Central memory CD8-positive, alpha-beta T cell (primary cell): ENCODE results near the gene HDAC7.
A peak's percentile ranks its signal among the peaks of the same experiment; 100 is the strongest.

Source experiments
- ATAC-seq: fragments of 150-1000 bp; cut with Tn5 transposase; replicated peaks from 2 replicates; pipeline ENCODE4 v1.10.0; 2022; ENCODE audit warnings: mild to moderate bottlenecking, moderate FRiP score, moderate number of reproducible peaks; ENCODE audit not compliant: poor library complexity, severe bottlenecking; ENCODE audit errors: extremely low read depth
- DNase-seq, 2 donors: peaks; one replicate each; pipeline ENCODE4 v3.0.0; 2021; ENCODE audit warnings: low spot score in 2 of 2
- H3K27ac Mint-ChIP-seq: one replicate; pipeline ENCODE4 v1.8.0; 2022; ENCODE audit warnings: low read depth, mild to moderate bottlenecking, moderate library complexity, mixed read lengths
- H3K27me3 Mint-ChIP-seq: one replicate; pipeline ENCODE4 v1.8.0; 2022; ENCODE audit warnings: mixed read lengths
- H3K36me3 Mint-ChIP-seq: one replicate; pipeline ENCODE4 v1.8.0; 2022; ENCODE audit warnings: mild to moderate bottlenecking, moderate library complexity, mixed read lengths; ENCODE audit not compliant: insufficient read depth
- H3K4me1 Mint-ChIP-seq: one replicate; pipeline ENCODE4 v1.8.0; 2022; ENCODE audit warnings: mixed read lengths
- H3K4me3 Mint-ChIP-seq: one replicate; pipeline ENCODE4 v1.8.0; 2022; ENCODE audit warnings: mild to moderate bottlenecking, moderate library complexity, mixed read lengths
- H3K9me3 Mint-ChIP-seq: one replicate; pipeline ENCODE4 v1.8.0; 2022; ENCODE audit warnings: mixed read lengths

HDAC7 gene

DNA sequence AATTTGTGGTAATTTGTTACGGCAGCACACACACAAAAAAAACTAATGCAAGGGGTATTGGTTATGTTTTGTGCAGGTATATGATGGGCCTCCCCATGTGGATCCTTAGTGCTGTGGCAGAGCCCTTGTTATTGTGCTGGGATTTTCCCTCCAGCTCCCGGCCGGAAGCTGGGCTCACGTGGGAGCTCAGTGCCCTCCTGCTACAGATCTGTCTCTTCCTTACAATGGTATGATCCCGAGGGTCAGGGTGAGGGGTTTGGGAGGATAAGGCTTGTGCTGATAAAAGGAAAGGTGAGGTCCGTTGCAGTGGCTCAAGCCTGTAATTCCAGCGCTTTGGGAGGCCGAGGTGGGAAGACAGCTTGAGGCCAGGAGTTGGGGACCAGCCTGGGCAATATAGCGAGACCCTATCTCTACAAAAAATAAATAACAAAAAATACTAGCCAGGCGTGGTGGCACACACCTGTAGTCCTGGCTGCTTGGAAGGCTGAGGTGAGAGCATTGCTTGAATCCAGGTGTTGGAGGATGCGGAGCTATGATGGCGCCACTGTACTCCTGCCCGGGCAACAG is 47.5 kb downstream of the HDAC7 start:
- H3K4me1 Mint-ChIP-seq: peaks cover 15% of the 10 kb centered on the region
- H3K9me3 Mint-ChIP-seq: no peaks in the 10 kb centered on the region
- peak overlapping the region; percentile 84 for H3K4me3 Mint-ChIP-seq
- H3K27me3 Mint-ChIP-seq: no peaks in the 10 kb centered on the region
- H3K27ac Mint-ChIP-seq: peak overlapping the region; percentile 92
- peaks cover 1% of the 10 kb centered on the region for H3K36me3 Mint-ChIP-seq
- no peak for DNase-seq
- ATAC-seq: no peak

DNA sequence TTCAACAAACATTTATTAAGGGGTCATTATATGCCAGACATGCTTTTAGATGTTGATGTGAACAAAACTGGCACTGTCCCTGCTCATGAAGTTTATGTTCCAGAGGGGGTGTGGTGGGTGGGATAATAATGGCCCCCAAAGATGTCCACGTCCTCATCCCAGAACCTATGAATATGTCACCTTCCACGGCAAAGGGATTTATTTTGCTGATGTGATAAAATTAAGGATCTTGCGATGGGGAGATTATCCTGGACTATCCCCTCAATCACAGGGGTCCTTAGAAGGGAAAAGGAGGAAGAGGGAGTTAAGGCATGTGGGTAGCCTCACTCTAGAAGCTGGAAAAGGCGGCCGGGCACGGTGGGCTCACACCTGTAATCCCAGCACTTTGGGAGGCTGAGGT is 48.4 kb downstream of the HDAC7 start:
- Mint-ChIP-seq H3K36me3 (peaks cover 1% of the 10 kb centered on the region), H3K9me3 (no peaks in the 10 kb centered on the region), H3K4me1 (peaks cover 21% of the 10 kb centered on the region), H3K27ac (no peak overlapping the region), H3K27me3 (no peaks in the 10 kb centered on the region), H3K4me3 (peak overlapping the region; percentile 18)
- DNase-seq: no peak
- ATAC-seq: no peak

DNA sequence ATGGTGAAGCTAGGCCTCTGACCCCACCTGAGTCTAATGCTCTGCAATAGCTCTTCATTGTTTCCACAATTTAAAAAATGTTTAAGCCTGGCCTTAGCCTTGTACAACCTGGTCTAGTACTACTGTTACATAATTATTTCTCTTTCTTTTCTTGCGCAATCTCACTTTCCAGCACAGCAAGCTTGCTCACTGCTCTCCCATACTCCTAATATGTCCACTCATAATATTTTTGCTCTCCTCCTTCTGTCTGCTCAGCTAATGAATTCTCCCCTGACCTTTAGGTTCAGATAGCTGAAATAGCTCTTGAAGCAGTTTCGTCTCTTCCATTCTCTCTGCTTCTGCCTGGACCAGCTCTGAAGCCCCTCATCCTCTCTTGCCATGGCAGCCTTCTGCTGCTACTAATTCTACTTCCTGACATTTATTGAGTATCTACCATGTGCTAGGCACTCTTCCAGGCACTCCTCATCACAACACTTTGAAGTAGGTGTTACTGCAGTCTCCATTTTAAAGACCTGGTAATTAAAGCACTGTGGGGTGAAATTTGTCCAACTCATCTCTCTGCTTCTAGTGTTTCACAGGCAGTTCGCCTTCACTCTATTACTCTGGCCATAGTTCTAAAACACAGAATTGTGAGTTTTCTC is 49.5 kb downstream of the HDAC7 start:
- Mint-ChIP-seq H3K9me3 (no peaks in the 10 kb centered on the region), H3K27ac (no peak overlapping the region), H3K27me3 (no peaks in the 10 kb centered on the region), H3K36me3 (peaks cover 1% of the 10 kb centered on the region), H3K4me1 (peaks cover 27% of the 10 kb centered on the region), H3K4me3 (no peak overlapping the region)
- DNase-seq (no peak), ATAC-seq (no peak)

DNA sequence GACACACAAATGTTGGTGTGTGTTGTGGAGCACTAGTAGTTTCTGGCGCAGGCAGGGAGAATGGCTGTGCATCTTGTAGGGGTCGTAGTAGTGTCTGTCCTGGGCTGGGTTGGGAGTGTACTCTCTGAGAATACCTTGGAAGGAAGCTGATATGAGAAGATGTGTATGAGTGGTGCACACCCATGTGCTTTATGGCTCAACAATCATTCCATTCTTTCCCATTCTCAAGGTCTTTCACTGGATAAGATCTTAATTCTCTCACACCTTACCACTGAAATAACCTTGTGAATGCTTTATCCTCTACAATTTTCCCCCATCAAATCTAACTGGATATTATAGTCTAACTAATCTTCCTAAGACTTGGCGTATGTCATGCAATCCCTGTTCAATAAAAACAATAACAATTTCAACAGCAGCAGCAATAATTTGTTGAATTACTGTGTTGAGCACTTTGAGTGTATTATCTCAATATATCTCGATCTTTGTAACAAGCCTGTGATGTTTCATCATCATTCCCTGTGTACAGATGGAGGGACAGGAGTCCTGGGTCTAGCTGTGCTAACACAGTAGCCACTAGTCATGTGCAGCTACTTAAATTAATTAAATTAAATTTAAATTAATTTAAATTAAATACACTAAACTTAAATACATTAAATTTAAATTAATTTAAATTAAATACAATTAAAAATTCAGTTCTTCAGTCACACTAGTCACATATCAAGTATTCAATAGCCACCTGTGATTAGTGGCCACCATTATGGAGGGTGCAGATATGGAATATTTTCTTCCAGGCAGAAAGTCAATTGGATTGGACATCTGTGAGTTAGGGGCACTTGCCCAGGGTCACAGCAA is 50.2 kb downstream of the HDAC7 start:
- peaks cover 1% of the 10 kb centered on the region for H3K36me3 Mint-ChIP-seq
- ATAC-seq: no peak
- H3K27me3 Mint-ChIP-seq: no peaks in the 10 kb centered on the region
- no peak overlapping the region for H3K4me3 Mint-ChIP-seq
- no peak for DNase-seq
- peaks cover 27% of the 10 kb centered on the region for H3K4me1 Mint-ChIP-seq
- H3K27ac Mint-ChIP-seq: no peak overlapping the region
- no peaks in the 10 kb centered on the region for H3K9me3 Mint-ChIP-seq

DNA sequence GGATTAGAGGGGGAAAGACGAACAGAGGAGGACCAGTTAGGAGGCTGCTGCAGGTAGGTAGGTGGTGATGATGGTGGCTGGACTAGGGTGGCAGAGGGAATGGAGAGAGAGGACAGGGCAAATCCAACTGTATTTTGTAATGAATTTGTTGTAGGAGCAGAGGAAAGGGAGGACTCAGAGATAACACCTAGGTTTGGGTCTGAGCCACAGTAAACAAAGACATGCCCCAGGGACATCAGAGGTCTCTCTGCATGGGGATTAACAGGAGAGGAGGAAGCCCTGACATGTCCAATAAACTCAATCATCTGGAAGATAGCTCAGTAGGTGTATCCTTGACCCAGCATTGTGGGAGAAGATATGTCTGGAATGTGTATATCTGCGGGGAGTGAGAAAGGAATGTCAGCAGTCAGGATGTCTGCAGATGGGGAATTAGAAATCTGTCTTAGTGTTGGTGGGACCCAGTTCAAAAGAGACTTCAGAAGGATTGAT is 51.3 kb downstream of the HDAC7 start:
- ATAC-seq (no peak), DNase-seq (no peak)

DNA sequence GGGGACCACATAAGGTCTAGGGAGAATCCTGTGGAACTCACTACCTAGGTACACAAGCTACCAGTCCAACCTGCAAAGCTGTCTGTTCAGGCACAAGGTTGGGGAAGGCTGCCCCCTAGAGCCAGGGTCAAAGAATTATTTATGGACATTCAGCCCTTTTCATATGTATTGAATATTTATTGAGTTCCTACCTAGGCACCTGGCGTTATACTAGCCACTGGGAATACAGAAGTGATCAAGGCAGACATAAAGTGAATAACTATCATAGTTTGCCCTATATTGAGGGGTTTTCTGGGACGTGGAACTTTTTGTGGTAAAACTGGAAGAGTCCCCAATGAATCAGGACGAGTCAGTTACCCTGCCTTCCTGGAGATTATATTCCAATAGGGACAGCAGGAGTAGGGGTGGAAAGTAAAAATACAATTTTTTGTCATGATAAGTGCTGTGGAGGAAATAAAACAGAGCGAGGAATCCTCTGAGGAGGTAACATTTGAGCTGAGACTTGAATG is 52.4 kb downstream of the HDAC7 start:
- ATAC-seq (peak; percentile 73), DNase-seq (peak; percentile 49 to 54)
- H3K36me3 Mint-ChIP-seq: peaks cover 5% of the 10 kb centered on the region
- no peaks in the 10 kb centered on the region for H3K27me3 Mint-ChIP-seq
- no peak overlapping the region for H3K27ac Mint-ChIP-seq
- H3K9me3 Mint-ChIP-seq: no peaks in the 10 kb centered on the region
- no peak overlapping the region for H3K4me3 Mint-ChIP-seq
- peaks cover 13% of the 10 kb centered on the region for H3K4me1 Mint-ChIP-seq

More for the DNA sequence above, 51.3 kb downstream of the HDAC7 start:
- H3K36me3 Mint-ChIP-seq: peaks cover 7% of the 10 kb centered on the region
- no peaks in the 10 kb centered on the region for H3K27me3 Mint-ChIP-seq
- peaks cover 18% of the 10 kb centered on the region for H3K4me1 Mint-ChIP-seq
- H3K27ac Mint-ChIP-seq: no peak overlapping the region
- no peak overlapping the region for H3K4me3 Mint-ChIP-seq
- no peaks in the 10 kb centered on the region for H3K9me3 Mint-ChIP-seq

DNA sequence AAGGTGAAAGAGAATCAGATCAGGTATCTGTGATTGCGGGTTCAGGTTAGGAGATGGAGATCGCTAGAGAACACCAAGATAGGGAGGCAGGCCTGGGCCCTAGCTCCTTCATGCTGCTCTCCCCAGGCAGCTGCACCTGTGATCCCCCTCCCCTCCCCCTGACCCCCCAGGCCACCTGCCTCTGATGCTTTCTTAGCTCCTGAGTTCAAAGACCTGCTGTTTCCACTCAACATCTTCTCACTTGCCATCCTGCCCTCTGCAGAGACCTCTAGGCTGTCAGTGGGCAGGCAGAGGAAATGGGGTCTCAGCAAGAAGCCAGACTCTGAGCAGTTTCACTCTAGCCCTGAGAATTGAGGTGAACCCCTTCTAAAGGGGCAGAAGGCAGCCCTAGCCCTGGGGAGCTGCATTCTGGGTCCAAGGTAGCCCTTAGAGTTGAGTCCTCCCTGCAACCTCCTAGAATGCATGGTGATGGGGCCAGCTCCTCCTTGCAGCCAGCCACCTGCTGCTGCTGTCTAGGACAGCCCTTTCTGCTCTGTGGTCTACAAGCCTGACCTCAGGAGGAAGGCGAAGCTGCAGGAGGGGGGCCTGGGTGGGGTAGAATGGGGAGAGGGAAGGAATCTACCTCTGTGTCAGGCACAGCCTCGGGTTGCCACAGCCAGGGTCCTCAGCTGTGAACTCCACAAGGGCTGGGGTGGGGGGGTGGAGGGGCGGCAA is 53.0 kb downstream of the HDAC7 start:
- peak; percentile 77 for ATAC-seq
- H3K36me3 Mint-ChIP-seq: peaks cover 5% of the 10 kb centered on the region
- no peaks in the 10 kb centered on the region for H3K9me3 Mint-ChIP-seq
- no peaks in the 10 kb centered on the region for H3K27me3 Mint-ChIP-seq
- peaks cover 12% of the 10 kb centered on the region for H3K4me1 Mint-ChIP-seq
- H3K4me3 Mint-ChIP-seq: no peak overlapping the region
- H3K27ac Mint-ChIP-seq: no peak overlapping the region
- no peak for DNase-seq

DNA sequence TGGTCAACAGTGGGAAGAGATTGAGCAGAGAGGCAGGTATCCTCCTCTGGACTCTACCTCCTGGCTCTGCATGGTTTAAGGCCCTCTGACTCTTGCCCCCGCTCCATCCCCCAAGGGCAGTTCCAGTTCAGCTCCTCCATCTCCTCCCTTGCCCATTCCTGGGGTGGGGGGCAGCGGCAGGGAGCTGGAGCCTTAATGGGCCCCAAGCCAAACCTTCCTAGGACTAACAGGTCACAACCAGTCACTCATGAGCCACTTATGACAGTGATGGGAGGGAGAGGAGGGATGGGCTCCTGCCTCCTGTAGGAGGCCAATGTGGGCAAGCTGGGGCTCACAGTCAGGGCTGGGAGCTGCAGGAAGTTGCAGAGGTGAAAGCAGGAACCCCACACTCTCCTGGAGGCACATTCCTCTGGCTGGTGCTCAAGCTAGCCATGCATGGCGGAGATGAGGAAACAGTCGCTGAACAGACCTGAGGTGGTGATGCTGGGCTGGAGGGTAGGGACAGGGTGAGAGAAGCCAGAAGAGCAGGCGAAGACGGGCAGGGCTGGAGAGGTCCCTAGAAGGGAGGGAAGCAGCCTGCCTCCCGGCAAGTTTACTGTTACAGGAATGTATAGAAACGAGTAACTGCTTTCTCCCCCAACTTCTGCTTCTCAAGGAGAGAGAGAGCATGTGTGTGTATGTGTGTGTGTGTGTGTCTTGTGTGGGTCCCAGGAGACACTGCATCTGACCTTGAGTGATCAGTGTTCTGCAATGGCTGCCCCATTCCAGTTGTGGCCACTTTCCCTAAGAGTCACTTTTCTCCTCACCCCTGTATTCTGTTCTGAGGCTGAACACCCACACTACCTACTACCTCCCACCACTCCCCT is 56.0 kb downstream of the HDAC7 start:
- DNase-seq (no peak), ATAC-seq (no peak)
- H3K4me1 Mint-ChIP-seq: peaks cover 12% of the 10 kb centered on the region
- H3K27ac Mint-ChIP-seq: no peak overlapping the region
- H3K9me3 Mint-ChIP-seq: no peaks in the 10 kb centered on the region
- no peak overlapping the region for H3K4me3 Mint-ChIP-seq
- H3K27me3 Mint-ChIP-seq: no peaks in the 10 kb centered on the region
- H3K36me3 Mint-ChIP-seq: peaks cover 8% of the 10 kb centered on the region

DNA sequence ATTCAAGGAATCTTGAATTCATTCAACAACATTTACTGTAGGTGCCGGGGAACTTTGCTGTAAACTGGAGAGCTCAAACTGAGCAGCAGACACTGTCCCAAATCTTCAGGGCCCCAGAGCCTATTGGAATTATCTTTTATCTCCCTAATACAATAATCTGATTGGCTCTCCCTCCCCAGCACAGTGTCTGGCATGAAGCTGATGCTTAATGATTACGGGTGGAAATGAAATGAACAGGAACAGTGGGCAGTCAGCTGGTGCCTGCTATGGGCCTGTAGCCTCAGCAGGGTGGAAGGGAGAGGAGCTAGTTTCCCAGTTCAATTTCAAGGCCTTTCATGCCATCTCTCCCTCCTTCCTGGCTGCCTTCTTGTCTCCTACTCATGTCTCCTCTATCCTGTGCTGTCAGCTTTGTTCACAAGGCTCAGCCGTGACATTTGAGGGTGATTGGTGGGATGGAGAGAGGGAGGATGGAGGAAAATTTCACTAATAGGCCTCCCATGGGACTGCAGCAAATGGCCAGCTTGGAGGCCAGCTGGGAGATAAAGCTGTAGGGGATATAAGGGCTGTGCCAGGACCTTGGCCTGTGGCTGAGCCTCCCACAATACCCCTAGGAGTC is 56.7 kb downstream of the HDAC7 start:
- Mint-ChIP-seq H3K4me1 (peaks cover 12% of the 10 kb centered on the region), H3K27ac (no peak overlapping the region), H3K27me3 (no peaks in the 10 kb centered on the region), H3K9me3 (no peaks in the 10 kb centered on the region), H3K4me3 (no peak overlapping the region), H3K36me3 (peaks cover 8% of the 10 kb centered on the region)
- DNase-seq: no peak
- no peak for ATAC-seq

DNA sequence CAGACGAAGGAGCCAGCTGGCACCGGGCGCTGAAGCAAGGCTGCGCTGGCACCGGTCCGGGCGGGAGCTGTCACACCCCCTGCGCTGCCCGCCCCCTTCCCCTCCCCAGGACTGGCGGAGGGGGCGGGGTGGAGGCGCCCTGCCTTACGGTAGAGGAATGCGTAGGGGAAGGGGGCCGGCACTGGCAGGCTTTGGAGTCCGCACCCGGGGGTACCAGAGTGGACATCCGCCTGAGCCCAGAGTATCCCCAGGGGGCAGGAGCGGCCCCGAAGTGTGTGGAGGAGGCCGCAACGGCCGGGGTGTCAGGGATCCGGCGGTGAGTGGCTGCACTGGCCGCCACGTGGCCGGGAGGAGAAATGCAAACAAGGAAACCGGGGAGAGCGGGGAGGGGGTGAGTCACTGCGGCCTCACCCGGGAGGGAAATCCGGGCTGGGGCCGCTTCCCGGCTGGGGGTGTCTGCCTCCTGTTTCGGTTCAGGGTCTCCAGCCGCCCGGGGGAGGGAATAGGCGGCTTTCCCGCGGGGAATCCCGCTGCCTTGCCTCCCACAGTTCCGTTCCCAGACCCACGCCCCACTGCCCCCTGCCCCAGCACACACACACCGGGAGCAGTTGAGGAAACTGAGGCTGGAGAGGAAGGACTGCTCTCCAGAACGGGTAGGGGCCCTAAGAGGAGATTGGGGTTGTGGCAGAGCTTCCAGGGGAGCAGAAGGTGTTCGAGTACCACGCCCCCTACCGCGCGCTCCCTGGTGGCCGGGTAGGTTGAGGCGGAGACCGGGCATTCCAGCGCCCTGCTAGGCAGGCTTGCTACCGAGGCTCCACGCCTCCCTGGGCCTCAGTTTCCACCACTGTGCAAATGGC is 60.6 kb downstream of the HDAC7 start, which contains the start of gene RAPGEF3:
Gene RAPGEF3 (minus strand): TSS at position 47 of the 857 bp plus-strand sequence. CDS start 324 bp downstream, outside the sequence.
- peaks cover 19% of the 10 kb centered on the region for H3K4me1 Mint-ChIP-seq
- peak in 1 of 2 donors; percentile 24 for DNase-seq
- H3K4me3 Mint-ChIP-seq: peak within 1 kb of the TSS; percentile 70
- H3K27ac Mint-ChIP-seq: no peak within 1 kb of the TSS
- peak; percentile 60 for ATAC-seq
- peaks cover 6% of the 10 kb centered on the region for H3K36me3 Mint-ChIP-seq
- H3K9me3 Mint-ChIP-seq: no peaks in the 10 kb centered on the region
- no peaks in the 10 kb centered on the region for H3K27me3 Mint-ChIP-seq

DNA sequence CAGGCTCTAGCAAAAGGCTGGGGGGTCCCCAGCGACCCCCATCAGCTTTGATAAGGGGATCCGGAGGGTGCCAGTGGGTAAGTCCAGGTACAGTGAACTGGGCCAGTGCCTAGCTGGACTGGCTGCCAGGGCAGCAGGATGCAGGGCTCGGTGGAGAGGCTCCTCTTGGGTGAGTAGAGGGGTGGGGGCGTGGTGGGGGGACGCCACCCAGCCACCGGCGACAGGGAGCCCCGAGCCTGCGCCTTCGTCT is 61.2 kb downstream of the HDAC7 start:
- H3K4me3 Mint-ChIP-seq: peak overlapping the region; percentile 70
- H3K4me1 Mint-ChIP-seq: peaks cover 19% of the 10 kb centered on the region
- no peaks in the 10 kb centered on the region for H3K9me3 Mint-ChIP-seq
- ATAC-seq (no peak), DNase-seq (no peak)
- no peak overlapping the region for H3K27ac Mint-ChIP-seq
- peaks cover 3% of the 10 kb centered on the region for H3K36me3 Mint-ChIP-seq
- no peaks in the 10 kb centered on the region for H3K27me3 Mint-ChIP-seq
